Activated naive CD8-positive, alpha-beta T cell treated with anti-CD3 and anti-CD28 coated beads, Interleukin-2, amount 10 ng/mL, durations not matched to agents 7 days and 5 days (primary cell): ENCODE data around the gene FRYL. TPM values are rescaled to one million over a fixed set of nuclear protein-coding genes. Genes with fewer than 3 reads are reported as not detected.

Experiments used
- ATAC-seq: fragments of 150-1000 bp; cut with Tn5 transposase; one replicate; pipeline ENCODE4 v1.10.0; 2021; ENCODE audit warnings: low read depth, moderate library complexity
- POLR2A ChIA-PET: fragments of 350-600 bp; sonication (Branson Sonifier 250); formaldehyde crosslinking; loops from one replicate; lab custom pipeline; 2021; ENCODE audit warnings: antibody characterized with exemption; lab: Charles Lee
- DNase-seq: peaks from one replicate; pipeline ENCODE4 v3.0.0; 2021
- H3K27ac Mint-ChIP-seq: one replicate; pipeline ENCODE4 v1.8.0; 2022; ENCODE audit warnings: mild to moderate bottlenecking, mixed read lengths
- H3K27me3 Mint-ChIP-seq: one replicate; pipeline ENCODE4 v1.8.0; 2022; ENCODE audit warnings: mild to moderate bottlenecking, moderate library complexity, mixed read lengths
- H3K36me3 Mint-ChIP-seq: one replicate; pipeline ENCODE4 v1.8.0; 2021; ENCODE audit warnings: mild to moderate bottlenecking, mixed read lengths
- H3K4me1 Mint-ChIP-seq: one replicate; pipeline ENCODE4 v1.8.0; 2021; ENCODE audit warnings: mixed read lengths
- H3K4me3 Mint-ChIP-seq: one replicate; pipeline ENCODE4 v1.8.0; 2022; ENCODE audit warnings: mild to moderate bottlenecking, moderate library complexity, mixed read lengths
- H3K9me3 Mint-ChIP-seq: one replicate; pipeline ENCODE4 v1.8.0; 2021; ENCODE audit warnings: mixed read lengths
- total RNA-seq, 2 experiments: library from RNA; stranded (reverse); gene quantifications; one replicate each; pipeline ENCODE4 v1.2.3, GENCODE V29; 2021

FRYL gene
- total RNA-seq, 2 experiments from 2014 or later = 95.9 to 114 TPM

DNA sequence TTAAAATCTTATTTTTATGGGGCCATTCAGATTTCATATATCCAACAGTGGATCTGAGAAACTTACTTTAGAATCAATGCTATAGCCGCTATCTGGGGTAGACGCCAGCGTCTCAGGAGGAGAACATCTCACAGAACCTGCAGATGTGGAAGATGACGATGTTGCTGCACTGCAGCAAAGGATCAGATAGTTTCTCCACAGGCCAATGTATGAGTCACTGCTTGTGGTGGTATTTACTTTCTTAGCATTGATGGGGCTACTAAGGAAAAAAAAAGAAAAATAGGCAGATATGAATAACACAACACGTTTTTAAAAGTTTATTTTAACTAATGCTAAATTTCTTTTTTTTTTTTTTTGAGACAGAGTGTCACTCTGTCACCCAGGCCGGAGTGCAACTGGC is 204.1 kb downstream of the FRYL start:
- no peak for DNase-seq
- H3K36me3 Mint-ChIP-seq = peaks cover 13% of the 10 kb centered on the region
- peaks cover 2% of the 10 kb centered on the region for H3K4me1 Mint-ChIP-seq
- no peaks in the 10 kb centered on the region for H3K9me3 Mint-ChIP-seq
- no peak for ATAC-seq
- POLR2A ChIA-PET = no interaction called here
- H3K27ac Mint-ChIP-seq = no peak overlapping the region
- H3K4me3 Mint-ChIP-seq = no peak overlapping the region
- H3K27me3 Mint-ChIP-seq = no peaks in the 10 kb centered on the region

DNA sequence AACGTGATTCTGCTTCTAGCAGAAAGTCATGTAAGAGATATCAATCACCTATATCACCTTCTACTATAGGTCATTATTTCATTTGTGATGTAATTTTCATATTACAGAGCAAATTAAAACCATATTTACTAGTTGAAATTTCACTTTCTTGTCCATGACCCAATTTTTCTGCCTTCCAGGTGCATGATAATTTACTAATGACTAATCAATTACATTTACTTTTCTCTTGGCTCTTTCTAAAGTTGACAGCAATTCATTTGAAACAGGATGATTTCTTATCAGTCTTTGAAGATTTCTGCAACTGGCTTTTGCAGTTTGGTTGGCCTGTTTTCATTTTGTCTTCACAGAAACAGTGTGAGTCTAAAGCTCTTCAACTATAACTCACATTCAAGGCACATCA is 208.6 kb downstream of the FRYL start:
- no peak overlapping the region for H3K27ac Mint-ChIP-seq
- no peak overlapping the region for H3K4me3 Mint-ChIP-seq
- ATAC-seq = no peak
- no peaks in the 10 kb centered on the region for H3K9me3 Mint-ChIP-seq
- H3K4me1 Mint-ChIP-seq = no peaks in the 10 kb centered on the region
- POLR2A ChIA-PET = no interaction called here
- peaks cover 16% of the 10 kb centered on the region for H3K36me3 Mint-ChIP-seq
- DNase-seq = no peak
- no peaks in the 10 kb centered on the region for H3K27me3 Mint-ChIP-seq

DNA sequence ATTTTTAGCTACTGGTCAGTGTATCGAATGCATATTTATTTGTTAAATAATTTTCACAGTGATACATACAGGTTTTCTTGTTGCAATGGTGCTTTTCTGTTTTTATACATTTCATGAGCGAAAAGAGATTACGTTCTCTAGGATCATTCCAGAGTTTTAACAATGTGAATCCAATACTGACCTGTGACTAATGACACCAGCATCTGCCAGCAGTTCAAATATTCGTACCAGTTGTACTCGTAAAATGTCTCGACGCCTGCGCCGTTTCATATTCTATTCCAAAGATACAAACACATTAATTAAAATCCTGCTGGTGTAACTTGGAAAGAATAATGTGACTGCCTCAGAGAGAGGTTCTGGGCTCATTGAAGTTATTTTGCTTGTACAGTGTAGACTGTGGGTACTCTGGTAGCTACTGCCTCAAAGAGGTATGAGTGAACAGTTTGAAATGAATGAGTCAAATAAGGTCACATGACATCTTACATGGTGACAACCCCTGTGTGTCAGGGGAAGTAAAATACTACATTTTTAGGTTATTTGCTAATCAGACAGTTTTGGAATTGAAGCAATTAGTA is 209.3 kb downstream of the FRYL start:
- no peak overlapping the region for H3K27ac Mint-ChIP-seq
- H3K27me3 Mint-ChIP-seq = no peaks in the 10 kb centered on the region
- DNase-seq (no peak), ATAC-seq (no peak)
- POLR2A ChIA-PET = no interaction called here
- H3K4me1 Mint-ChIP-seq = no peaks in the 10 kb centered on the region
- H3K9me3 Mint-ChIP-seq = no peaks in the 10 kb centered on the region
- peaks cover 14% of the 10 kb centered on the region for H3K36me3 Mint-ChIP-seq
- no peak overlapping the region for H3K4me3 Mint-ChIP-seq

DNA sequence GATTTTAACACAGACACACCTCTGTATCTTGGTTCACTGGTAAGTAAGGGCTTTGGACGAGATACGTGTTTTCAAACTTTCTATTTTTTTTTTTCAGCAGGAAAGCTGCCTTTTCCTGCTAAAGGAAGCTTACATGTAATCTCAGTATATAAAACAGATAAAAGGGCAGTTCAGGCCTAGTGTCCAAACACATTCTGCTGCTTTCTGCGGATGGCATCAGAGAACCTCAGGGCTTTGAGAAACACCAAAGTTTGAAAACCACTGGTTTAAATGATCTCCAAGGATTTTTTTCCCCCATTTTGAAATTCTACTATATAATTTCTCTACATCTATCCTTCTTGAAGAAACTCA is 214.1 kb downstream of the FRYL start:
- no peaks in the 10 kb centered on the region for H3K27me3 Mint-ChIP-seq
- ATAC-seq = no peak
- peaks cover 14% of the 10 kb centered on the region for H3K36me3 Mint-ChIP-seq

DNA sequence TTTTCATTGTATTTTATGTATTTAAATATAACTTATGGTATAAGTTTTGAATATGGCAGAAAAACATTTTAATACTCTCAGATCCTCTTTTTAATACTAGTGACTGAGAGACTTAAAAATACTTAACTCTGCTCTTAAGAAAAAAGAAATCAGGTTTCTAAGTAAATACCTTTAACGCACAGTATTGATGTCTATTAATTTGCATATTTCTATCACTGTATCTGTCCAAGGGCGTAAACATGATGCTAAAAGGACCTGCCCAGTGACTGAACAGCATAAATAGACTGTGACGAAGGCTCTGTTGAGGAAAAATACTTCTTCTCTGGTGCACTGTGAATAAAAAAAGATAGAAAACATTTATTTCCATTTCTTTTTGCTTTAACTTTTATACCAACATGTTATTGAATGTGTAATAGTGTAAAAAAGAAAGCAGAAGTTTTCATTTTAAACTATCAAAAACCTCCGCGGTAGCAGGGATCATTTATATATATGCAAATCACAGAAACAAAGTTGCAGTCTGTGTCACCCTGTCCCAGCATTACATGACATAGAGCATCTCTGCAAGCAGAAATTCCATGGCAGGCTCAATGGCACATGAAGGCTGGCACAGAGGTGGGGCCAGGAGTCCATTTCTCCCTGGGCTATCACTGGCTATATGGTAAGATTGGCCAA is 214.6 kb downstream of the FRYL start:
- no peak for DNase-seq
- Mint-ChIP-seq H3K27ac (no peak overlapping the region), H3K4me3 (no peak overlapping the region), H3K36me3 (peaks cover 16% of the 10 kb centered on the region), H3K9me3 (no peaks in the 10 kb centered on the region), H3K27me3 (no peaks in the 10 kb centered on the region), H3K4me1 (no peaks in the 10 kb centered on the region)
- POLR2A ChIA-PET = no interaction called here
- no peak for ATAC-seq

More for the DNA sequence above, 214.1 kb downstream of the FRYL start:
- Mint-ChIP-seq H3K4me1 (no peaks in the 10 kb centered on the region), H3K4me3 (no peak overlapping the region), H3K9me3 (no peaks in the 10 kb centered on the region), H3K27ac (no peak overlapping the region)
- POLR2A ChIA-PET = no interaction called here
- DNase-seq = no peak

DNA sequence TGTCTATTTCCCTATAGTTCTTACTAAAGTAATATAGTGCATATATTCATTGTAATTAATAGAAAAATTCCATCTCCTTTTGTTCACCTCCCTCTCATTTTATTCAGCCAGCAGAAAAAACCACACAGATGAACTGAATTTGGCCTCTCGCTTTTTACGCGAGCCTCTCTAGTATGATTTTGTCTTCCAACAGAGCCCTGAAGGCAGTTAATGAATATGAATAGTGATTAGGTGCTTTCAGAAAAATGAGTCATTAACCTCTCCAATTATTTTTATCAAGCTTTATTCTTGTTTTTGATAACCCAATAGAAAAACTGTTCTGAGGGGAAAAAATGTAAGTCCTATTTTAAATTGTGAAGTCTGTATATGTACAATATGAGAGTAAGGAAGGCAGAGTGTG is 215.9 kb downstream of the FRYL start:
- Mint-ChIP-seq H3K4me1 (peaks cover 3% of the 10 kb centered on the region), H3K27ac (no peak overlapping the region), H3K9me3 (peaks cover under 1% of the 10 kb centered on the region), H3K27me3 (no peaks in the 10 kb centered on the region), H3K36me3 (peaks cover 21% of the 10 kb centered on the region), H3K4me3 (no peak overlapping the region)
- POLR2A ChIA-PET = no interaction called here
- DNase-seq (no peak), ATAC-seq (no peak)

DNA sequence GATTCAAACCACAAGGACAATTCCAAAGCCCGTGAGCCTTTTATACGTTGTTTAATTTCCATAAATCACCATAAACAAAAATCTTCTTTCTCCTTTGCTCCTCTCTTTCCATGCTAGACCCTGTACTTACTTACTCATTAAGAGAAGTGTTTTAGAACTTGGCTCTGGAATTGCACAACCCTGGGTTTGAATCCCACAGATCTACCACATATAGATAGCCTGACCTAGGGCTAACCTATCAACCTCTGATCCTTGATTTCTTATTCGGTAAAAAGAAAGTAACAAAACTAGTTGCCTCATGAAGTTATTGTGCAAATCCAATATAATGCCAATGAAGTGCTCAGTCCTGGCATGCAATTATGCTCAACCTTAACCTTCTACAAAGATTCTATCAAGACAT is 221.3 kb downstream of the FRYL start:
- Mint-ChIP-seq H3K27ac (no peak overlapping the region), H3K4me3 (no peak overlapping the region), H3K4me1 (peaks cover 9% of the 10 kb centered on the region), H3K27me3 (no peaks in the 10 kb centered on the region), H3K9me3 (peaks cover 5% of the 10 kb centered on the region), H3K36me3 (peaks cover 45% of the 10 kb centered on the region)
- DNase-seq = no peak
- POLR2A ChIA-PET = no interaction called here
- ATAC-seq = no peak

DNA sequence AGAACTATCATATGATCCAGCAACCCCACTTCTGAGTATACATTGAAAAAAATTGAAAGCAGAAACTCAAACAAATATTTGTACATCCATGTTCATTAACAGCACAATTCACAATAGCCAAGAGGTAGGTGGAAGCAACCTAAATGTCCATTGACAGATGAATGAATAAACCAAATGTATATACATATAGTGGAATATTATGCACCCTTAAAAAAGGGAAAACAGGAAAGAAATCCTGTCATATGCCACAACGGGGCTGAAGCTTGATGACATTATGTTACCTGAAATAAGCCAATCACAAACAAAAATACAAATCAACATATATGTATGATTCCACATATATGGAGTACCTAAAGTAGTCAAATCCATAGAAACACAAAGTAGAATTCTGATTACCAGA is 222.1 kb downstream of the FRYL start:
- no peak for DNase-seq
- no peaks in the 10 kb centered on the region for H3K27me3 Mint-ChIP-seq
- peaks cover 5% of the 10 kb centered on the region for H3K9me3 Mint-ChIP-seq
- peaks cover 9% of the 10 kb centered on the region for H3K4me1 Mint-ChIP-seq
- H3K4me3 Mint-ChIP-seq = no peak overlapping the region
- peaks cover 46% of the 10 kb centered on the region for H3K36me3 Mint-ChIP-seq
- no peak overlapping the region for H3K27ac Mint-ChIP-seq
- no peak for ATAC-seq
- POLR2A ChIA-PET = no interaction called here

DNA sequence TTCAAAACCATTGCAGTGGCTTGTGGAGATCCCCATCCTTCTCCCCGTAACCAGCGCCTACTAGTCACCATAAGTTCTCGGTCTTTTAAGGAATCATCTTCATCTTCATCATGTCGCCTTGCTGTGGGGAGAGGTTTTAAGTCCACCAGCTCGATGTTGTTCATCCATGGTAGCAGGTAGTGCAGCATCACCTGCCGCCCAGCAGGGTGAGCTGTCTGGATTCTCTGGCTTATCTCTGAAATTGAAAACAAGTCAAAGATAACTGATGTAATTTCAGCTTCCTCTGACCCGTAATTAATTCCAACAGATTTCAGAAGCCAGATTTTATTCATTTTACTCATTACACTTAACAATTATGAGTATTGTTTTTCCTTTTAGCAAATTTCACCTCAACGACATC is 222.6 kb downstream of the FRYL start:
- DNase-seq (no peak), ATAC-seq (no peak)
- Mint-ChIP-seq H3K4me1 (peaks cover 9% of the 10 kb centered on the region), H3K4me3 (no peak overlapping the region), H3K27ac (no peak overlapping the region), H3K27me3 (no peaks in the 10 kb centered on the region), H3K36me3 (peaks cover 46% of the 10 kb centered on the region), H3K9me3 (peaks cover 5% of the 10 kb centered on the region)
- POLR2A ChIA-PET = no interaction called here

DNA sequence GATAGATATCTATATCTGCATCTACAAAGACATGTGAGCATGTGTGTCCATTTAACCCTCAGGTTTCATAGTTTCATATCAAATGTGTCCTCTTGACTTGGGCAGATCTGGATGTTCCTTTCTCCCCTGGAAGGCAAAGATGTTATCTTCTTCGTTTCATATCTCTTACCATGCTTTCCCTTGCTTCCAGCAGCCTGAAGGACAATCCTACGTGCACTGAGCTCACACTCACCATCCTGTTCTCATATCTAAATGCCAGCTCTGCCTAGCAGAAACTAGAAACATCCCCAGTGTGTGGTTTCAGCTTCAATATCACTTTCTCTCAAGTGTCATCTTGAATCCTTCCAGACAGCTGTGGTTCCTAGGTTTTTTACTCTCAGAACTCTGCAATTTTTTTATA is 223.8 kb downstream of the FRYL start:
- no peak overlapping the region for H3K27ac Mint-ChIP-seq
- no peak for ATAC-seq
- DNase-seq = no peak
- H3K9me3 Mint-ChIP-seq = peaks cover 5% of the 10 kb centered on the region
- H3K27me3 Mint-ChIP-seq = no peaks in the 10 kb centered on the region
- peaks cover 9% of the 10 kb centered on the region for H3K4me1 Mint-ChIP-seq
- H3K4me3 Mint-ChIP-seq = no peak overlapping the region
- POLR2A ChIA-PET = no interaction called here
- H3K36me3 Mint-ChIP-seq = peaks cover 46% of the 10 kb centered on the region

DNA sequence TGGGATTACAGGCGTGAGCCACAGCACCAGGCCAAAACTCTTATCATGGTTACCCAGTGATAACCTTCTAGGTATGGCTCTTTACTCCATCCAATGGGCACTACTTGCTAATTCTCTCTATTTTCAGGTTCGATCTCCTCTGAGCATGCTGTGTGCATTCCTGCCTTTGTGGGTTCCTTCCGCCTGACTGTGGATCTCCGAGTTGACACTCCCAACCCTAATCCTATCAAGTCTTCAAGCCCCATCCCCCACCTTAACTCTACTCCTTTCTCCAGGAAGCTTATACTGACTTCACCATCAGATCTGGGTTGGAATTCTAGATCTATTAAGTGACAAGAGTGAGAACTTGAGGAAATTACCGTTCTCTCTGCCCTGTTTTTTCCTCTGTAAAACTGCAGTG is 225.5 kb downstream of the FRYL start:
- Mint-ChIP-seq H3K27me3 (no peaks in the 10 kb centered on the region), H3K4me3 (no peak overlapping the region), H3K27ac (no peak overlapping the region), H3K36me3 (peaks cover 33% of the 10 kb centered on the region), H3K9me3 (peaks cover 5% of the 10 kb centered on the region), H3K4me1 (peaks cover 6% of the 10 kb centered on the region)
- ATAC-seq = no peak
- POLR2A ChIA-PET = no interaction called here
- no peak for DNase-seq

DNA sequence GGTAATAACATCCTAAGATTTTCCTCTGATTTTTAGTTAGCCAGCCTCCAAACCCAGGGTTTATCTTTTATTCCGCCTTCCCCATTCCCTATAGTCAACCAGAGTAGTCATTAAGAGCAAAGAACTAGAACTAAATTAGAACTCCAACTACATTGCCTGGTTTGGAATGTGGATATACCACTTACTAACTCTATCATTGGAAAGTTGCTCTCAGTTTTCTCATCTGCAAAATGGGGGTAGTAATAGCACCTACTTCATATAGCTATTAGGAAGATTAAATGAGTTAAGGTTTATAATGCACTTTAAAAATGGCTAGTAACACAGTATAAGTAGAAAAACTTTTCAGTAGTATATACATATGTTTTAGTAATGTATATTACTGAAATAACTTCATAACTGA is 226.4 kb downstream of the FRYL start:
- peak overlapping the region; percentile 1 for H3K27ac Mint-ChIP-seq
- POLR2A ChIA-PET = no interaction called here
- H3K4me1 Mint-ChIP-seq = peaks cover 2% of the 10 kb centered on the region
- ATAC-seq (no peak), DNase-seq (no peak)
- no peak overlapping the region for H3K4me3 Mint-ChIP-seq
- H3K9me3 Mint-ChIP-seq = no peaks in the 10 kb centered on the region
- H3K36me3 Mint-ChIP-seq = peaks cover 30% of the 10 kb centered on the region
- no peaks in the 10 kb centered on the region for H3K27me3 Mint-ChIP-seq

DNA sequence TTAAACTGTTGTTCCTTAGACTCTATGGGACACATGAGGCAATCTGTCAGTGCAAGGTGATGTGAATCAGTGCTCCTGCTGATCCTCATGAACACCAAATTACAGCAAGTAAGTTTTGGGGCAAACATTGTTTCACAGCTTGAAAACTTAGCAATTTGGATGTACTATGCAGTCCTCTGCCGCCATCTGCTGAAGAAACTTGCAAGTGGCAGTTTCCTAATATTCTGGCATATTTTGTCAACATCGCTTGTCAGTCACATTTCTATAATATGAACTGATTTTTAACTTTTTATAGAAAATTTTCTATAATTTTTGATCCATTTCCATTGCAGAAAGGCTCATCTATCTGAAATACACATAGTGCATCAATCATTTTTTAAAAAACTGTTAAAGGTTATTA is 233.7 kb downstream of the FRYL start:
- DNase-seq (no peak), ATAC-seq (no peak)
- Mint-ChIP-seq H3K36me3 (peaks cover 24% of the 10 kb centered on the region), H3K27ac (no peak overlapping the region), H3K9me3 (no peaks in the 10 kb centered on the region), H3K4me3 (no peak overlapping the region), H3K27me3 (no peaks in the 10 kb centered on the region), H3K4me1 (no peaks in the 10 kb centered on the region)
- POLR2A ChIA-PET = no interaction called here

DNA sequence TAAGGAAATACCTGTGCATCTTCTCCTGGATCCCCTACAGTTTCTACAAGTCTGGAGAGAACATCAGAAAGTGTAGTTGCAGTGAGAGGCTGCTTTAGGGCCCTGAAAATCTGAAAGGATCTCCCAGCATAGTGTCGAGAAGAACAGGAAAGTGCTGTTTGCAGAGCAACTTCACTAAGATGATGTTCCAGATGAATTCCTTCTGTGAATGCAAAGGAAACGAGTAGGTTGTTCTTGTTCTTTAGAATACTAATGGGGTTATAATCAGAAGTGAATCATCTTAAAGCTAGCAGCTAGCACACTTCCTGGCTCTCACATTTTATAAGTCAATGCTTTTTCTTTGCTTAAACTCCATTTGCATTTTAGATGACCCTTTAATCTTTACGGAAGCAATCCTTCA is 236.3 kb downstream of the FRYL start:
- DNase-seq = no peak
- H3K36me3 Mint-ChIP-seq = peaks cover 29% of the 10 kb centered on the region

More for the DNA sequence above, 236.3 kb downstream of the FRYL start:
- H3K27me3 Mint-ChIP-seq = no peaks in the 10 kb centered on the region
- no peaks in the 10 kb centered on the region for H3K9me3 Mint-ChIP-seq
- no peak overlapping the region for H3K27ac Mint-ChIP-seq
- ATAC-seq = no peak
- no peaks in the 10 kb centered on the region for H3K4me1 Mint-ChIP-seq
- H3K4me3 Mint-ChIP-seq = no peak overlapping the region
- POLR2A ChIA-PET = no interaction called here
